GM06990 (cell line): ENCODE data around the gene SPSB4.

Experiments
- DNase-seq: peaks from one replicate; pipeline ENCODE4 v3.0.0-alpha.2; 2011; ENCODE audit not compliant: insufficient read length; ENCODE audit errors: extremely low read depth
- H3K27me3 ChIP-seq: replicated peaks from 2 replicates; pipeline ENCODE4 v1.6.0; 2011; ENCODE audit warnings: low read length; ENCODE audit not compliant: control insufficient read depth, insufficient read depth
- H3K36me3 ChIP-seq: 2 replicates; pipeline ENCODE4 v1.5.1; 2011; ENCODE audit warnings: low read length; ENCODE audit not compliant: control insufficient read depth, insufficient read depth
- H3K4me3 ChIP-seq: replicated peaks from 2 replicates; pipeline ENCODE4 v1.5.1; 2011; ENCODE audit warnings: low read depth, mild to moderate bottlenecking, control low read depth, low read length
- CTCF ChIP-seq: IDR thresholded peaks from 2 replicates; pipeline ENCODE4 v1.5.1; 2011; ENCODE audit warnings: low read length, control low read depth, mild to moderate bottlenecking, inconsistent platforms; ENCODE audit not compliant: insufficient read depth, poor library complexity, severe bottlenecking

SPSB4 gene

GRCh38 chr3:141056751-141057171 lies 5.6 kb downstream of the SPSB4 start:
- Histone ChIP-seq H3K36me3 (no peaks in the 10 kb centered on the region), H3K4me3 (no peak overlapping the region), H3K27me3 (peaks cover 2% of the 10 kb centered on the region)
- no peak for TF ChIP-seq CTCF
- DNase-seq = no peak

GRCh38 chr3:141057436-141057835 lies 6.3 kb downstream of the SPSB4 start:
- H3K27me3 ChIP-seq = peaks cover 2% of the 10 kb centered on the region
- TF ChIP-seq CTCF = no peak
- no peak overlapping the region for H3K4me3 ChIP-seq
- DNase-seq = no peak
- no peaks in the 10 kb centered on the region for H3K36me3 ChIP-seq

GRCh38 chr3:141057946-141058800 lies 7.0 kb downstream of the SPSB4 start:
- Histone ChIP-seq H3K36me3 (no peaks in the 10 kb centered on the region), H3K27me3 (peaks cover 2% of the 10 kb centered on the region), H3K4me3 (no peak overlapping the region)
- no peak for DNase-seq
- TF ChIP-seq CTCF = no peak

GRCh38 chr3:141058996-141059395 lies 7.8 kb downstream of the SPSB4 start:
- no peak for TF ChIP-seq CTCF
- Histone ChIP-seq H3K36me3 (no peaks in the 10 kb centered on the region), H3K4me3 (no peak overlapping the region), H3K27me3 (peaks cover 2% of the 10 kb centered on the region)
- no peak for DNase-seq

- H3K4me3 ChIP-seq = no peak overlapping the region
- H3K27me3 ChIP-seq = peaks cover 2% of the 10 kb centered on the region
- DNase-seq = no peak
- H3K36me3 ChIP-seq = no peaks in the 10 kb centered on the region
- TF ChIP-seq CTCF = no peak
These were observed 8.7 kb downstream of the SPSB4 start for GRCh38 chr3:141059816-141060215.

GRCh38 chr3:141060327-141060726 lies 9.2 kb downstream of the SPSB4 start:
- DNase-seq = no peak
- H3K36me3 ChIP-seq = no peaks in the 10 kb centered on the region
- H3K4me3 ChIP-seq = no peak overlapping the region
- peaks cover 2% of the 10 kb centered on the region for H3K27me3 ChIP-seq
- no peak for TF ChIP-seq CTCF
